Stimulated activated CD4-positive, alpha-beta T cell treated with anti-CD3 and anti-CD28 coated beads, TNF-alpha, amount 100 ng/mL, for 4 hours (primary cell): Measurements from ENCODE around the gene CLEC4A.
"Not testable (repeated sequence)": the region's sequence is repeated elsewhere in the genome, so short reads cannot be mapped to it uniquely, and the experiment has no call there.

Experiments used
- DNase-seq, 3 experiments: peaks; one replicate each; pipeline ENCODE4 v3.0.0-alpha.2; 2020; ENCODE audit warnings: low read depth in 3 of 3

CLEC4A gene

DNA sequence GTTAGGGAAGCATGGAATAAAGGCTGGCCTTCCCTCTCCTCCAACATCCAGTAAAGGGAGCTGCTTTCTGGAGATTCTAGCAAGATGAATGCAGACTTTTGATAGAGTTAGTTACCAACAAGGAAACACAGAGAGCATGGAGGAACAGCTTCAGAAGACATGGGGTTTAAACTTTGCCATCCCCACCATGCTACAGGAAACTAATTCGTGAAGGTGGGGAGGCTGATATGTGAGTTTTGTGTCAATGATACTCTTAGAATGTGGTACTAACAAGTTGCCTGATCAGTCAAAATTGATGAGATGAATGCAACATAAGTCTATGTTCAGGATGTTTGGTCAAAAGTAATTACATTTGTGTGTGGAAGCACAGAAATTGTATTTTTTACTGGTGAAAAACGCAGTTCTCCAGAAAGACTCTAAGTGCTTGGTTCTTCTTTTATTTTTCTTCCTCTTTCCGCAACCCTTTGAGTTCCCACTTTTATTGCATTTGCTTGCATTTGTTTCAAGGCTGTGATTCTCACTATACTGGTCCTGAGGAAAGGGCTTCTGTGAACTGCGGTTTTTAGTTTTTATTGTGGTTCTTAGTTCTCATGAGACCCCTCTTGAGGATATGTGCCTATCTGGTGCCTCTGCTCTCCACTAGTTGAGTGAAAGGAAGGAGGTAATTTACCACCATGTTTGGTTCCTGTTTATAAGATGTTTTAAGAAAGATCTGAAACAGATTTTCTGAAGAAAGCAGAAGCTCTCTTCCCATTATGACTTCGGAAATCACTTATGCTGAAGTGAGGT lies at the start of gene CLEC4A:
Gene CLEC4A (plus strand): TSS at position 494 of the 789 bp plus-strand sequence. CDS start 262 bp downstream, at position 756.
- DNase-seq, result no peak

DNA sequence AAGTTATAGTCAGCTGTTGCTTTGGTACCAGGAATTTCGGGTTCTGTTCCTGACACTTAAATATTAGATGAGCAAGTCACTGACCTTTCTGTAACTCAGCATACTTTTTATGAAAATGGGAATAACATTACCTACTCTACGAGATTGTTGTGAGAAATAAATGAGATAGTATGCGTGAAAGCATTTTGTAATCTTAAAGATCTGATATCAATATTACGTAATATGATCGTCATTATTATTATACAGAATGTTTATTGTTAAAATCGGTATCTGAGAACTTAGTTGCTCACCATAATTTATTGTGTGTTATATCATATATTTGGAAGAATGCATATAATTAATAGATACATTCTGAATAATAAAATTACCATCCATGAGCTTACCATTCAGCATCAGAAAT lies 47.5 kb upstream of the CLEC4A start:
- no peak for DNase-seq

DNA sequence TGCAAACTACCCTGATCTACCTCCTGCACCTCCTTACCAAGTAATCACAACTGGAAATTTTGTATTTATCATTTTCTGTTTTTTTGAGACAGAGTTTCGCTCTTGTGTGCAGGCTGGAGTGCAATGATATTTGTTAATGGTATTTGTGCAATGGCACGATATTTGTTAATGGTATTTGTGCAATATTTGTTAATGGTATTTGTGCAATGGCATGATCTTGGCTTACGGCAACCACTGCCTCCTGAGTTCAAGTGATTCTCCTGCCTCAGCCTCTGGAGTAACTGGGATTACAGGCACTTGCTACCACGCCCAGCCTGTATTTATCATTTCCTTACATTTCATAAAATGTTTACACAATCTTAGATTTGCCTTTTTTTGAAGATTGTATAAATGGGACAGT lies 47.1 kb upstream of the CLEC4A start:
- no peak for DNase-seq

DNA sequence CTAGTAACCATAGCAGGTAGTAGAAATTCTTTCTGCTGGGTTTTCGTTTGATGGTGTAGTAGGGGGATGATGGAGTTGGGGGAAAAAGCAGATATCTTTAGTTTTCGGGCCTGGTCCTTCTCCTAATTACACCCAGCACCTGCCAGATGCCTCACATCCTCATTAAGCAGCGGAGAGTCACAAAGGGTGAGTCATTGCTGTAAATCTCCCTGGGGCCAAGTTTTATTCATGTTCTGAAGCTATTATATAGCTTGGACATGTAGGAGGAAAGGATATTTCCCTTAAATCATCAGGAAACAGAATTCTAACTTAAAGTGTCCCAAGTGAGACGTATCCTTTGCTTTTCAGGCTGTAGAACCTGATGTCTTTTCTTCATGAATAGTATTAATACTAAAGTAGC lies 46.2 kb upstream of the CLEC4A start:
- DNase-seq, result no peak

DNA sequence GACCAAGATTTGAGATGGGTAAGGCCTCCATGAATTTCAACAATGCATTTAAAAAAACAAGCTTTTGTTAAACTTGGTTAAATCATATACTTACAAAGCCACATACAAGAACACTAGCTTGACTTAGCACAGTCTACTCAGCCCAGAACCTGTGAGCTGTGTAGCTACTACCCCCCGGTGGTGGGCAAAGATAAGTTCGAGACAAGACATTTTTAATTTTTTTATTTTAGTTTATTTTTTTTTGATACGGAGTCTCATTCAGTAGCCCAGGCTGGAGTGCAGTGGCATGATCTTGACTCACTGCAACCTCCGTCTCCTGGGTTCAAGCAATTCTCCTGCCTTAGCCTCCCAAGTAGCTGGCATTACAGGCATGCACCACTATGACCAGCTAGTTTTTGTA lies 45.0 kb upstream of the CLEC4A start:
- peak in 2 of 3 experiments; percentile 18 to 45 for DNase-seq

DNA sequence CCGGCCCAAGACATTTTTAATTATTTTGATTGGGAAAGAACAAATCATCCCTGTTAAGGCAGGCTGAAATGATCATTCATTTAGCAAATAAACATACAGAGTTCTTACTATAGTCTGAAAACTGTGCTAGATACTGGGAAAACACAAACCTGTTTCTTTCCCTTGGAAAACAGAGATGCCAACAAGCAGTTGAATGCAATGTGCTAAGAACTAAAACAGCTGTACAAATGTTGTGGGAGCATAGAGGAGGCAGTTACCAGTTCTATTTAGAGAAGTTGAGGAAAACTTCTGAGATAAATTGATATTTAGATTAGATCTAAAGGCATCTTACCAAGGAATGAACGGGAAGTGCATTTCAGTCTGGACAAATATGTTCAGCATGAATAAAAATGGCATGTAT lies 44.5 kb upstream of the CLEC4A start:
- DNase-seq, result no peak

DNA sequence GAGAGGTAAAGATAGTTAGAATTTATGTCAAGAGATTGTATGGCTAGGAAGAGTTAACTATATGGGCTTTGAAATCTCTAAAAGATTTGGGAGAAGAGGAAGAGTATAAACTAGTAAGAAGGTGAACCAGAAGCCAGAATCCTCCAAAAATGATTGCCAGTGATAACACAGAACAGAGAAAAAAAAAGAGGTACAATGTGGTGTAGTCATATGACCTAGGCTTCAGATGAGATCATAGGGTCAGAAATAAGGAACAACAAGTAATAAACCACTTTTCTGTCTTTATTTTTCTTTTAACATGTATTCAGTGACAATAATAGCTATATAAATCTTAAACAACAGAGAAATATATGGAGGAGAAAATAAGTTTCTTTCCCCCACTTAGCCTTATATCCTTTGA lies 43.3 kb upstream of the CLEC4A start:
- no peak for DNase-seq

DNA sequence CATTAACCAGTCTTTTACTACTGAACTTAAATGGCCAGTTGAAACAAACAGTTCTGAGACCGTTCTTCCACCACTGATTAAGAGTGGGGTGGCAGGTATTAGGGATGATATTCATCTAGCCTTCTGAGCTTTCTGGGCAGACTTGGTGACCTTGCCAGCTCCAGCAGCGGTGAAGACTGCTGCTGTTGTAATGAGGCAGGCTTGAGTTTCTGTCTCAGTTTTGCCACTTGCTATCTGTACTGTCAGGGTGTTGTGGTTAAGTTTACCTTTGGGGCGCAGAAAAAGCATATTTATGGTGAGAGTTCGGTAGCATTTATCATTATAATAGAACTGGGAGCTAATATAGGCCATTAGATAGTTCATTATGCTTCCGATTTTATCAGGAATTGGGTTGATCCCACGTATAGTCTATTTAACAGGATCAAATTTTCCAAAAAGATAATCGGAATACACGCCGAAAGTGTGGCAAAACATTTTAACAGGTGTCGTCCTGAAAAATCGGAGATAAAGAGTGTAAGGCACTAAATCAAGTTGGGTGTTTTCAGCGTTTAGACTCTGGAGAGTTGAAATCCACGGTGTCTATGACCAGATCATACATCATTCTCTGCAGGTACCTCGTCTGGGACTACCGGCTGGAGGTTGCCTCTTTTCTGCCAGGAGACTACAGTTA lies 42.0 kb upstream of the CLEC4A start:
- DNase-seq, result no peak

DNA sequence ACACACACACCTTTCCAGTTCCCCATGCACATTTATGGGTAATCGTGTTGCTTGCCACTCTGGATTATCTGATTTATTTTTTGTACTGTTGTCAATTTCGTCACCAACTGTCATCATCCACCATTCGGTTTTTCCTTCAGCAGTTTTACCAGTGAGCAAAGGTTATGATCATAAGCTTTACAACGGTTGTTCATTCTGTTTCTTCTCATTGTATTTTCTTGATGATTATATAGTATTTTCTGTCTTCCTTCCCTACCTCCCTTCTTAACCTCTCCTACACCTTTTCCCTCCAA lies 40.7 kb upstream of the CLEC4A start:
- no peak for DNase-seq

DNA sequence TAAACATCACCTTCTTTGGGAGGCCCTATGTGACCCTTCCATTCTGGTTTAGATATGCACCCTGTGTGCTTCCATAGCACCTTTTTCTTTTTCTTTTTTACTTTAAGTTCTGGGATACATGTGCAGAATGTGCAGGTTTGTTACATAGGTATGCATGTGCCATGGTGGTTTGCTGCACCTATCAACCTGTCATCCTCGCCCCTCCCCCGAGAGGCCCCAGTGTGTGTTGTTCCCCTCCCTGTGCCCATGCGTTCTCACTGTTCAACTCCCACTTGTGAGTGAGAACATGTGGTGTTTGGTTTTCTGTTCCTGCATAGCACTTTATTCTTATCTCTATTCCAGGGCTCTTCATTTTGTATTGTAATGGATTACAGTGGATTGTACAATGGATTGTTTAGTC lies 39.1 kb upstream of the CLEC4A start:
- DNase-seq, result not testable (repeated sequence)

DNA sequence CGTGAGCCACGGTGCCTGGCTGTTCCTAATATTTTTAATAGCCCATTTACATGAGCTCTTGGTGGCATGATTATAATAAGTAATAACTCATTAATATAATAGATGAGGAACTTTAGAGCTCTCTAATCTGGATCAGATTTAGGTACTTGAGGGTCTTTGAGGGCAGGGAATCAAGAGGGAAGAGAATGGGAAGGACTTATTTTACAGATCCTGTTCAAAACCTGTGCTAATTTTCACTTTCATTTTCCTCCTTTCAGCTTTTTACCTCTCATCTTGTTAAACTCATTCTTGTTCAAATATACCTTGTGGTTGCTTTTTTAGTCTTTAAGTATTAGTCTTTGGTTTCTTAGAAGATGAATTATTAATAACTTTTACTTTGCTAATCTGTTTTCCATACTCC lies 35.8 kb upstream of the CLEC4A start:
- DNase-seq, result no peak

DNA sequence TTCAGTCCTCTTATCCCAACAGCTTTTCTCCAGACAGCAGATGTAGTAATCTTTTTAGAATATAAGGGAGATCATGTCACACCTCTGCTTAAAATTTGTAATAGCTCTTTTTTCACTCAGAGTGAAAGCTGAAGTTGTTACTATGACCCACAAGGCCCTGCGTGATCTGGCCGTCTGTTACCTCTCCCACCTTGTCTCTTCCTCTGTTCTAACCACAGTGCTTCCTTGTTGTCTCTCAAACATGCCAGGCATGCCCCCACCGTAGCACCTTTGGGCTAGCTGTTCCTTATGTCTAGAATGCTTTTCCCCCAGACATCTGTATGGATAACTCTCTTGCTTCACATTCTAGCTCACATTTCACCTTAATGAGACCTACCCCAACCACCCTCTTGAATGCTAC lies 34.8 kb upstream of the CLEC4A start:
- DNase-seq, result peak in 1 of 3 experiments; percentile 20

DNA sequence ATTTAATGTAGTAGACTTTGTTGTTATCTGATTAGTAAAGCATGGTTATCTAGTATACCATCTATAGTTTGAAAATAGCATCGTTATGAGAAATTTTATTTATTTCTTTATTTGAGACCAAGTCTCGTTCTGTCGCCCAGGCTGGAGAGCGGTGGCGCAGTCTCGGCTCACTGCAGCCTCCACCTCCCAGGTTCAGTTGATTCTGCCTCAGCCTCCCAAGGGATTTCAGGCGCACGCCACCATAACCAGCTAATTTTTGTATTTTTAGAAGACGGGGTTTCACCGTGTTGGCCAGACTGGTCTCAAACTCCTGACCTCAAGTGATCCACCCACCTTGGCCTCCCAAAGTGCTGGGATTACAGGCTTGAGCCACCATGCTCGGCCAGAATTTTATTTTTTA lies 34.1 kb upstream of the CLEC4A start:
- not testable (repeated sequence) for DNase-seq

DNA sequence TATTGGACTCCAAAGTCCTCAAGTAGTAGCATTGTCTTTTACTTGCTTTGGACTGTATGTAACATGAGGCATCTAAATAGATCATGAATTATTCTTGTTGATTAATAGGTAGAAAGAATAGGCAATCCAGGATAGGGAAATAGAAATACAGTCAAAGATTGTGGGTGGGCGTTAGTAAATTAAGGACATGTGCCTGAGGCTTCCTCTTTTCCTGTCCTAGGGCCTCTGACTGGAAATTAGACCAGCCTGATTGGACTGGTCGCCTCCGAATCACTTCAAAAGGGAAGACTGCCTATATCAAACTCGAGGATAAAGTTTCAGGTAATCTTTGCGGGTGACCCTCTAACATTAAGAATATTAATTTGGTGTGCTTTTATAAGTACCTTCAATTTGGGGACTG lies 33.7 kb upstream of the CLEC4A start:
- no peak for DNase-seq

DNA sequence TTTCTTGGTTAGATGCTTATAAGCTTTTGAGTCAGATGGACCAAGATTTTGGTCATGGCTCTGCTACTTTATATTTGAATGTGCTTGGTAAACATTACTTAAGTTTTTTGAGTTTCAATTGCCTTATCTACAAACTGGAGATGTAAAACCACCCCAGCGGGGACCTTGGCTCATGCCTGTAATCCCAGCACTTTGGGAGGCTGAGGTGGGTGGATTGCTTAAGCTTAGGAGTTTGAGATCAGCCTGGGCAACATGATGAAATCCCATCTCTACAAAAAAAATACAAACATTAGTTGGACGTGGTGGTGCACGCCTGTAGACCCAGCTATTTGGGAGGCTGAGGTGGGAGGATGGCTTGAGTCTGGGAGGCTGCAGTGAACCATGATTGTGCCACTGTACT lies 30.1 kb upstream of the CLEC4A start:
- DNase-seq, result no peak

DNA sequence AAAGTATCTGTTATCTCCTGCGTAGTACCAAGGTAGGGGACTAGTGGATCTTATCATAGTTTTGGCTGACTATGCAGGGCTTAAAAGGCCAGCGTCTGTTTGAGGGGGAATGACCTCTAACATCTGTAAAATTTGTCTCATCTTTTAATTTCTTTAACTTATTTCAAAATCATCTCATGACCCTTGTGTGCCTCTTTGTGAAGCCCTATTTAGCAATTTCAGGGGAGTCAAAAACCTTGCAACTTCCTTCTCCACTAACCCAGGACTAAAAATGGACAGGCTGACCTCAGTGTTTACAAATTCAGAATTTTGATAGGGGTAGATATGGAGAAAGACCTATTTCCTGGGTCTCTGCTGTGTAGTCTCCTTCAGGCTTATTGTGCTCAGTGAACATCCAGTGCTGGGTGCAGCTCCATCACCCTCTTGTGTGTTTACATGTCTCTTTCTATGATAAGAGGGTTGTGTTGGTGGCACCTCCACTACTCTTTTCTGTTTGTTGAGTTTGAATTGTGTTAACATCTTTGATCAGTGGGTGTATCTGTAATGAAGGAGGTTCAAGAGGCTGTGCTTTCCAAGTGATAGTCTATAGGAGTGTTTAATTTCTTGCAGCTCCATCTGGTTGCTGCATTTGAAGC lies 27.0 kb upstream of the CLEC4A start:
- DNase-seq, result no peak

DNA sequence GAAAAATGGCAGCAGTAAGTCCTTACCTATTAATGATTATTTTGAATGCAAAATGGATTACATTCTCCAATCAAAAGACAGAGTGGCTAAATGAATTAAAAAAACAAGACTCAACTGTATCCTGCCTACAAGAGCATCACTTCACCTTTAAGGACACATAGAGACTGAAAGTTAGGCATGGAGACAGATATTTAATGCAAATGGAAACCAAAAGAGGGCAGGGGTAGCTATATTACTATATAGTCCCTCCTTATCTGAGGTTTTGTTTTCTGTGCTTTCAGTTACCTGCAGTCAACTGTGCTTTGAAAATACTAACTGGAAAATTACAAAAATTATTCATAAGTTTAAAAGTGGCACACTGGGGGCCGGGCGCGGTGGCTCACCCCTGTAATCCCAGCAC lies 24.2 kb upstream of the CLEC4A start:
- no peak for DNase-seq

DNA sequence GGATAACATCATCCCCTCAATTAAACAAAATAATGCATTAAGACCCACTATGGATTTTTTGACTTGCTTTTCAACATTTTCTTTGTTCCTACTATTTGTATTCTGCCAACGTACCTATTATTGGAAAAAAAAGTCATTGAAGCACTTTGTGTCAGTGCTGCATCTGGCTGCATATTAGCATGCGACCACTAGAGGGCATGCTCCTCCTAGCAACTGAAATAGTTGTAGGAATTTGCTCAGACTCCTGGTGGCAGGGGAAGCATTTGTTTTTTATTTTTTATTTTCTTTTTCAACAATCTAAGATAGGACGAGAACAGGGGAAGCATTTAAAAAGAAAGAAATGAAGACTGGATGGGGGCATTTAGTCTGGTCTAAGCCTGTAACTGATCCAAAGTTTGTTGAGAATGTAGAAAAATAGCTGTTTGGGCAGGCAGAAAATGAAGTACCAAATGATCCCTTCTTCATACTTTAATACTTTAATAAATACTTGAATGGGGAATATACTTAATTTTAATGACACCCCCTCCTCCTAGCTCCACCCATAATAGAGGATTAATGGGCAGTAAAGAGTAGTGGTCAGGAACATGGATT lies 14.5 kb upstream of the CLEC4A start:
- DNase-seq, result peak; percentile 44 to 63 (median 55)

DNA sequence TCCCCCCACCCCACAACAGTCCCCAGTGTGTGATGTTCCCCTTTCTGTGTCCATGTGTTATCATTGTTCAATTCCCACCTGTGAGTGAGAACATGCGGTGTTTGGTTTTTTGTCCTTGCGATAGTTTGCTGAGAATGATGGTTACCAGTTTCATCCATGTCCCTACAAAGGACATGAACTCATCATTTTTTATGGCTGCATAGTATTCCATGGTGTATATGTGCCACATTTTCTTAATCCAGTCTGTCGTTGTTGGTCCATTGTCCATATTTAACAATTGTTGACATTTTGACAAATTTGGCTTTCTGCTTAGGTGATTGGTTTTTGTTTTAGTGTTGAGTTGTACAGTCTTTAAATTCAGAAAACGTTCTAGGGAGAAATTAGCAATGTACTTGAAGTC lies 10.3 kb upstream of the CLEC4A start:
- DNase-seq, result not testable (repeated sequence)

DNA sequence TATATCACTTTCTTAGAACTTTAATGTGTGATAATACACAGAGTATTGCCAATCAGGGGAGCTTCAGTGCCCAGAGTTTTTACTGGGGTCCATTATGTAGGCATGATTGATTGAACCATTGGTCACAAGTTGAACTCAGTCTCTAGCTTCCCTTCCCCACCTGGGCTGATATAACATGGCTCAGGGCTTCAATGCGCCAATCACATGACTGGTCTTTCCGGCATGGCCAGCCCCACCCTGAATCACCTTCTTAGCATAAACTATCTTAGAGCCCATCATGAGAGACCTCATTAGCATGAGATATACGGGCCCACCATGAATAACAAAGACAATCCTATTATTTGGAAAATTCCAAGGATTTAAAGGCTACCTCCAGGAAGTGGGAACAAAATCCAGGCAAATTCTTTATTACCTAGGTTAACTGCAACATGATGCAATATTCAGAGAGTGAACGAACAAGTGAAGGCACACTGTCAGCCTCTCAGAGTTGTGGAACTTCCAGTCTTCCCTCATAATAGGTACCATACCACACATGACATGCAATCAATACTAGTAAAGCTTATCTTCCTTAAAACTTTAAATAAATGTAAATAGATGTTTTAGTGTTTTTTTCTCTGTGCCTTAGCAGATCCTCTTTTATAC lies 3.2 kb upstream of the CLEC4A start:
- DNase-seq, result no peak

DNA sequence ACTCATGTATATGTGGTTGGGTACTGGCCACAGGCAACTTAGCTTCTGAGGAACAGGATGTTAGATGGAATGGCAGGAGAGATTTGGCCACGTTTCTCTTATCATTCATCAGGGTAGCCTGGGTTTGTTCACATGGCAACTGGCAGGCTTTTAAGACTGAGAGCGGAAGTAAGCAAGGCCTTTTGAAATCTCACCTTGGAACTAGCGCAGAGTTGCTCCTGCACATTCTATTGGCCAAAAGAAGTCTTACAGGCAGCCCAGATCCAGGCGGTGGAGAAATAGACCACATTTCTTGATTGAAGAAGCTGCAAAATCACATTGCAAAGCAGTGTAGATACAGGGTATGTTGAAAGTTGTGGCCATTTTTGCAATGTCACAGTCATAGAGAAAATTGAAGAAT lies 3.7 kb downstream of the CLEC4A start:
- DNase-seq, result no peak
